RPMI7951 (cell line): ENCODE data around the gene FIBCD1. TPM values are rescaled to one million over a fixed set of nuclear protein-coding genes. Genes with fewer than 3 reads are reported as not detected.

Experiments used
- DNase-seq: peaks from one replicate; pipeline ENCODE4 v3.0.0-alpha.2; 2012; ENCODE audit warnings: low read depth
- total RNA-seq: library from RNA; depleted of rRNA; stranded (reverse); fragments of >200 nt; shearing (Covaris generic); gene quantifications from 2 replicates; pipeline ENCODE4 v1.2.3, GENCODE V29; 2014

Gene FIBCD1
- total RNA-seq, 1 experiment from 2014 or later, result 16.9 TPM

GRCh38 chr9:130908878-130909355 is 30.1 kb downstream of the FIBCD1 start:
- DNase-seq, result no peak

- no peak for DNase-seq
Measured at GRCh38 chr9:130908146-130908877, 30.7 kb downstream of the FIBCD1 start.

GRCh38 chr9:130906735-130907416 is 32.2 kb downstream of the FIBCD1 start:
- DNase-seq, result no peak

- no peak for DNase-seq
Measured at GRCh38 chr9:130905902-130906734, 32.9 kb downstream of the FIBCD1 start.

GRCh38 chr9:130905125-130905901 is 33.7 kb downstream of the FIBCD1 start:
- DNase-seq, result no peak

GRCh38 chr9:130904070-130905044 is 34.7 kb downstream of the FIBCD1 start:
- DNase-seq, result no peak

- no peak for DNase-seq
Measured at GRCh38 chr9:130903194-130904069, 35.6 kb downstream of the FIBCD1 start.

- no peak for DNase-seq
Measured at GRCh38 chr9:130902204-130903185, 36.6 kb downstream of the FIBCD1 start.

- DNase-seq, result peak; percentile 24
Measured at GRCh38 chr9:130901498-130902203, 37.4 kb downstream of the FIBCD1 start.

- no peak for DNase-seq
Measured at GRCh38 chr9:130900701-130901497, 38.1 kb downstream of the FIBCD1 start.

- no peak for DNase-seq
Measured at GRCh38 chr9:130899051-130899748, 39.8 kb downstream of the FIBCD1 start.

- no peak for DNase-seq
Measured at GRCh38 chr9:130898552-130898852, 40.5 kb downstream of the FIBCD1 start.

- no peak for DNase-seq
Measured at GRCh38 chr9:130897848-130898551, 41.0 kb downstream of the FIBCD1 start.

GRCh38 chr9:130897105-130897751 is 41.8 kb downstream of the FIBCD1 start:
- no peak for DNase-seq
